Kidney epithelial cell (primary cell): ENCODE measurements around the gene OPN1LW. TPM values are rescaled to one million over a fixed set of nuclear protein-coding genes. Genes with fewer than 3 reads are reported as not detected.
A peak's percentile ranks its signal among the peaks of the same experiment; 100 is the strongest.
"Not testable (repeated sequence)": the region's sequence is repeated elsewhere in the genome, so short reads cannot be mapped to it uniquely, and the experiment has no call there.

Source experiments
- DNase-seq: peaks from one replicate; pipeline ENCODE4 v3.0.0-alpha.2; 2010; ENCODE audit warnings: low read depth
- H3K27me3 ChIP-seq: 2 replicates; pipeline ENCODE4 v1.6.0; 2011; ENCODE audit warnings: low read length; ENCODE audit not compliant: control insufficient read depth, insufficient read depth
- H3K36me3 ChIP-seq: 2 replicates; pipeline ENCODE4 v1.5.1; 2011; ENCODE audit warnings: low read length; ENCODE audit not compliant: control insufficient read depth, insufficient read depth
- H3K4me3 ChIP-seq: 2 replicates; pipeline ENCODE4 v1.5.1; 2011; ENCODE audit warnings: low read depth, mild to moderate bottlenecking, control low read depth, low read length
- total RNA-seq: library from RNA; depleted of rRNA; stranded (reverse); fragments of >200 nt; gene quantifications from 2 replicates; pipeline ENCODE4 v1.2.3, GENCODE V29; 2015
- TF ChIP-seq, protein P1 (sequence below): IDR thresholded peaks from 2 replicates; pipeline ENCODE4 v1.5.1; 2011; ENCODE audit warnings: mild to moderate bottlenecking, moderate library complexity, low read length, control low read depth, inconsistent platforms; ENCODE audit not compliant: insufficient read depth, poor library complexity, severe bottlenecking

The OPN1LW gene
- not detected in 2 replicates for total RNA-seq

DNA sequence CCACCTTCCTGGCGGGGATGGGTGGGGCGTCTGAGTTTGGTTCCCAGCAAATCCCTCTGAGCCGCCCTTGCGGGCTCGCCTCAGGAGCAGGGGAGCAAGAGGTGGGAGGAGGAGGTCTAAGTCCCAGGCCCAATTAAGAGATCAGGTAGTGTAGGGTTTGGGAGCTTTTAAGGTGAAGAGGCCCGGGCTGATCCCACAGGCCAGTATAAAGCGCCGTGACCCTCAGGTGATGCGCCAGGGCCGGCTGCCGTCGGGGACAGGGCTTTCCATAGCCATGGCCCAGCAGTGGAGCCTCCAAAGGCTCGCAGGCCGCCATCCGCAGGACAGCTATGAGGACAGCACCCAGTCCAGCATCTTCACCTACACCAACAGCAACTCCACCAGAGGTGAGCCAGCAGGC, at the start of gene OPN1LW:
OPN1LW (plus strand) TSS at position 234 of the 400 bp plus-strand sequence; CDS start at position 275, 41 bp downstream.
- not testable (repeated sequence) for H3K27me3 ChIP-seq, H3K36me3 ChIP-seq, DNase-seq, H3K4me3 ChIP-seq

DNA sequence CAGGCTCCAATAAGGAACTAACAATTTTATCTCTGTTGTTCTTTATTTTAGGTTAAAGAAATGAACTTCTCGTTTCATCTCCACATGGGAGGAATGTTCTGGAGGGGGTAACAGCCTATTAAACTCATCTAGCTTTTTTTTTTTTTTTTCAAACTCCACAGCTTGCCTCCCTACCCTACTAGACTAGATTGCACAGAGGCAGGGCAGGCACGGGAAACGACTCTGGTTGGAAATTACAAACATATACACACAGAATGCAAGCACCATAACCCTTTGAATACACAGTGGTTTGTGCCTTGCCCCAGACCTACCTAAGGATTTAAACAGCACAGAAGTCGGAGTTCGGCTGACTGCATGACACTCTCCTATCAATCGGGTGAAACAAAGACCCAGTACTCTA, 49.2 kb upstream of the OPN1LW start:
- H3K4me3 ChIP-seq, result no peak overlapping the region
- TF ChIP-seq, protein P1, sequence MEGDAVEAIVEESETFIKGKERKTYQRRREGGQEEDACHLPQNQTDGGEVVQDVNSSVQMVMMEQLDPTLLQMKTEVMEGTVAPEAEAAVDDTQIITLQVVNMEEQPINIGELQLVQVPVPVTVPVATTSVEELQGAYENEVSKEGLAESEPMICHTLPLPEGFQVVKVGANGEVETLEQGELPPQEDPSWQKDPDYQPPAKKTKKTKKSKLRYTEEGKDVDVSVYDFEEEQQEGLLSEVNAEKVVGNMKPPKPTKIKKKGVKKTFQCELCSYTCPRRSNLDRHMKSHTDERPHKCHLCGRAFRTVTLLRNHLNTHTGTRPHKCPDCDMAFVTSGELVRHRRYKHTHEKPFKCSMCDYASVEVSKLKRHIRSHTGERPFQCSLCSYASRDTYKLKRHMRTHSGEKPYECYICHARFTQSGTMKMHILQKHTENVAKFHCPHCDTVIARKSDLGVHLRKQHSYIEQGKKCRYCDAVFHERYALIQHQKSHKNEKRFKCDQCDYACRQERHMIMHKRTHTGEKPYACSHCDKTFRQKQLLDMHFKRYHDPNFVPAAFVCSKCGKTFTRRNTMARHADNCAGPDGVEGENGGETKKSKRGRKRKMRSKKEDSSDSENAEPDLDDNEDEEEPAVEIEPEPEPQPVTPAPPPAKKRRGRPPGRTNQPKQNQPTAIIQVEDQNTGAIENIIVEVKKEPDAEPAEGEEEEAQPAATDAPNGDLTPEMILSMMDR, result no peak

DNA sequence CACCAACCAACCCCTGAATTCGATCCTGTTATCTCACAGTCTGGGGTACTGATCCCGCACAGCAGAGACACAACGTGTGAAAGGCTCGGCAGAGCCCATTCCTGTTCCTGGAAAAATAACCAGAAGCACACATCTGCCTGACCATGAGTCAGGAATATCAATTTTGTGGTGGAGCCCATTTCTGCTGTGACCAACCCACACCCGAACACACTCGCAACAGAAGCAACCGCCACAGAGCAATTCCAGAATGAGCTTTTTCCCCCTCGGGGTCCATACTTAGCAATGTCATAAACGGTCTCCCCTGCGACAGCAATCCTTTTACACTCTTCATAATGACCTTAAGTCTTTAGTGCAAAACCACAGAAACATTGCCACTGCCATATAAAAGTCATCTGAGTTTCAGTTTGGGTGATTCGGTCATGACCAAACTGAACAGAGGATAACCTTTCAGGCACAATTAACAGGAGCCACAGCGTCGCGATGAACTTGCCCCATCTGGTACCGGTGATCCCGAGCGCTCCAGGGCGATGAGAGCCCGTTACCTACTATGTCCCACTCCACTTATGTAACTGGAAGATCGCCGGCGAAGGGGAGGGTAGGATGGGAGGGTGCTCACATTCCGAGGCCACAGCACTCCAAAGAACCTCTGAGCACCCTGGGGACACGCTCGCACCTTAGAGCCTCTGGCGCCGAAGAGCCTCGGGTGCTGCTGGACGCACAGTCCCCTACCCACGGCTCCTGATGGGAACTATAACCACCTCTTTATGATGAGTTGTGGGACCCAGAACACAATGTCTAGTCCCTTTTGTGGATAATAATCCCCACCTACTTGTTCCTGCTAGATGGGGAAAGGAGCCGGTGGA, 47.7 kb upstream of the OPN1LW start:
- no peak for DNase-seq
- Histone ChIP-seq H3K27me3 (no peaks in the 10 kb centered on the region), H3K4me3 (peak overlapping the region; percentile 60), H3K36me3 (no peaks in the 10 kb centered on the region)
- TF ChIP-seq, protein P1, result no peak

More for the DNA sequence above, 49.2 kb upstream of the OPN1LW start:
- H3K36me3 ChIP-seq, result no peaks in the 10 kb centered on the region
- DNase-seq, result no peak
- H3K27me3 ChIP-seq, result no peaks in the 10 kb centered on the region

DNA sequence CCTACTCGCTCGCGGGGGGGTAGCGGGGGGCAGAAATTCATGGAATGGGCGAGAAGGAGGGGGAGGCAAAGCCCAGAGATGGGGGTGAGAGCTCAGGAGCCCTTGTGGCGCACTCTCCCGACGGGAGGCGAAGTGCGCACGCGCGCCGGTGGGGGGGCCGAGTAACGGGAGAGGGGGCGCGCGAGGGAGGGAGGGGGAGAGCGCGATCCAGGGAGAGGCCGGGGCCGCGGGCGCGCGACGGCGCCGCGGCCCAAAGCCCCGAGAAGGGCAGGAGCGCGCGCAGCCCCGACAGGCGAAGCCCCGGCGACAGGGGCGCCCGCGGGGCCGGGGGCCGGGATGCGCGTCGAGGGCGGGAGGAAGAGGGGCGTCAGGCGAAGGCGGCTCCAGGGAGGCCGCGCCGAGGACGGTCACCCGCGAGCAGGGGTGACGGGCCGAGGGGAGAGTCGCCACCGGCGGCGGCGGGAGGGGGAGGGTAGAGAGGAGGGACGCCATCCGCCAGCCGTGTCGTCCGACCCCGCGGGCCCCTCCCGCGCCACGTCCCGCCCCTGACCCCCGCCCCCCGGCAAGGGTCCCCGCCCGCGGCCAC, 46.9 kb upstream of the OPN1LW start:
- TF ChIP-seq, protein P1, result no peak
- H3K27me3 ChIP-seq, result no peaks in the 10 kb centered on the region
- peak overlapping the region; percentile 60 for H3K4me3 ChIP-seq
- no peak for DNase-seq
- H3K36me3 ChIP-seq, result no peaks in the 10 kb centered on the region

DNA sequence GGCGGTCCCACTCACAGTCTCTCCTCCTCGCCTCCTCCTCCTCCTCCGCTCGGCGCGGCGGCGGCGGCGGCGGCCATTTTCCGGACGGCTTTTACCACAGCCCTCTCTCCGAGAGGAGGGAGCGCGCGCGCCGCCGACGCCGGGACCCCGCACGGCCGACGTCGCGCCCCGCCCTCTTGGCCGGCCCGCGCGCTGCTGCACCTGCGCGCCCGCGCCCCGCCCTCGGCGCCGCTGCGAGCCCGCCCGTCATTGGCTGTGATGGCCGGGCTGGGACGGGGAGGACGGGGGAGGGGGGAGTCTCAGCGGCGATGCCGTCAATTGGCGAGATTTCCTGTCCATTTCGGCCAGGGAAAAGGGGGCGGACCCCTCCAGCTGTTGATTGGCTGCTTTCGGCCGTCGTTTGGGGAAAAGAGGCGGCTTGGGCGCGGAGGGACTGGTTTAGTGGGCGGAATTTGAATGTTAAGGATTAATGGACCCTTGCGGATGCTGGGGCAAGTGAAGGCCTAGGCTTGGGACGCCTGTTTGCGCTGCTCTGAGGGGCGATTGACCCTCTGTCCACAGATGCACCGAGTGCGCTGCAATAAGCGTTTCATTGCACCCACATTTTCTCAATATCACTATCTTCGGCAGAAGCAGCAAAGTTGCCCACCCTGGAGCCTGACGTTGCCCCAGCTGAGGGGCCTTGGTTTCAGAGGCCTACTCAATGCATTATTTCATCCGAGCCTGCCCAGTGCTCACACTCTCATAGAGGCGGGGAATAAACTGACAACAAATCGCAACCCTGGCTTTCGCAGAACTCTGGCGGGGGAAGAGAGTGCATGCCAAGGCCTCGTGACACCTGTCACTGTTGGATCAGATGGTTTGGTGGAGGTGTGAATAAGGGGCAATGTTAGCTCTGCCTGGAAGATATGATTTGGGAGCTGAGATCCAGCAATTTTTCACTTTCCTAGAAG, 46.2 kb upstream of the OPN1LW start, which contains the start of gene MECP2:
MECP2 (minus strand) TSS at position 129 of the 953 bp plus-strand sequence.
- DNase-seq, result peak; percentile 37
- Histone ChIP-seq H3K27me3 (no peaks in the 10 kb centered on the region), H3K36me3 (no peaks in the 10 kb centered on the region), H3K4me3 (peak within 1 kb of the TSS; percentile 60)
- TF ChIP-seq, protein P1, result no peak

DNA sequence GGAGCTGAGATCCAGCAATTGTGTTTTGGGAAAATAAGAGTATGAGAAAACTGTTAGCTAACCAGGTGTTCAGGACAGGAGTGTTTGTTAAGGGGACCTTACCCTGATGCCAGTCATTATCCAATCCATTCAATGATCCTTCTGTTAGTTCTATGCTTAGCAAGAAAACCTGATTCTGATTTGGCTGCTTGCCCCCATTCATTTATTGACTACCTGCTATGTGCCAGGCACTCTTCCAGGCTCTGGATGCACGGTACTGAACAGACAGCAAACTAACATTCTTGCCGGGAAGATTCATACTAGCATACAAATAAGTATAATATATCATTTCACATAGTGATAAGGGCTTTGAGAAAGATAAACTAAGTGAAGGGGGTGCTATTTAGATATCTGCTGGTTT, 45.5 kb upstream of the OPN1LW start:
- H3K4me3 ChIP-seq, result no peak overlapping the region
- H3K27me3 ChIP-seq, result no peaks in the 10 kb centered on the region
- TF ChIP-seq, protein P1, result no peak
- no peak for DNase-seq
- H3K36me3 ChIP-seq, result no peaks in the 10 kb centered on the region
